ENCODE results near the gene LRCH4. TPM values are rescaled to one million over a fixed set of nuclear protein-coding genes. Genes with fewer than 3 reads are reported as not detected.

Gene LRCH4
- polyA plus RNA-seq, 2 of the 4 experiments (the other 2 are of a cell fraction), result 5.5 to 17.1 TPM

DNA sequence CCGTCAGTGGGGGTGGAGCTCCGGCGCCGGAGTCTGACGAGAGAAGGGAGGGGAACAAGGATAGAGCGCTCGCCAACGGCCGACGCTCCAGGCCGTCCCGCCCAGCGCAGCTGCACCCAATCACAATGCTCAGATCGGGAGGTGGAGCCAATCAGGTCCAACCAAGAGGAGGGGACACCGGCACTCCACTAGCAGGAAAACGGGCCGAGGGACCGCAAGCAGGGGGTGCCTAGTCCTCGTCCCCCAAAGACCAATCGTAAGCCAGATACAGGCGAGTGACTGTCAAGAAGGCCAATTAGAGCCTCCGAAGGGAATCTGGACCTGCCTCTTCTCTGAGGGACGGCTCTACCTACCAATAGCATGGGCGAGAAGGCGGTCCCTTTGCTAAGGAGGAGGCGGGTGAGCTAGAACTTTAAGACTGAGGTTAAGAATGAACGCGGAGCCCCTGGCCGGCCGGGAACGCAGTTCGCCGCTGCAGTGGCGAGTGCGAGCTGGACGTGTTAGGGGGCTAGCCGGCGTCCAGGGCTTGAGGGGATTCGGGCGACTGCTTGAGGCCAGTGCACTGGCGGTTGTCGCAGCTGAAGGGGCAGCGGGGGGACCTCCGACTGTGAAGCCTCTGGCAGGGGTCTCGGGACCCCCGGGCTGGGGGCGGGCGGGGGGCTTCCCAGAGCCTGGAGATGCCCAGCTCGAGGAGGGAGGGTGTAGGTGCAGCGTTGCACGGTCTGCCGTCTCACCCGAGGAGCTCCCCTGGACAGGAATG lies 517 bp upstream of the LRCH4 start, which contains the start of gene FBXO24:
Gene FBXO24 (plus strand): TSS at position 63 of the 760 bp plus-strand sequence. CDS start 298 bp downstream, at position 361.
- Histone ChIP-seq H3K4me1 (peaks cover 15% of the 10 kb centered on the region), H3K4me2 (peak within 1 kb of the TSS; percentile 96), H3K27ac (peak within 1 kb of the TSS; percentile 95 to 99), H3K9me3 (no peaks in the 10 kb centered on the region), H3K4me3 (peak within 1 kb of the TSS; percentile 99)
- POLR2A ChIA-PET, result interaction anchor here (0.5 to 2.4 kb wide), 38 partner anchors 10 to 558 kb away, joined by 3 to 28 read pairs (median 4); partner anchors contain the start of genes AGFG2, GNB2, MEPCE and MOSPD3
- FAIRE-seq (peak; percentile 99), ATAC-seq (peak; percentile 88 to 95), DNase-seq (ENCODE audit: low read depth in 1 of 2, low spot score in 1 of 2) (peak; percentile 100)
- 2% methylated on average over 34 of the region's 53 CpGs for WGBS (ENCODE audit: missing lambda C conversion rate)
- CTCF ChIA-PET, result interaction anchor here (0.9 to 10.1 kb wide), 12 partner anchors 8 to 139 kb away, joined by 3 to 135 read pairs (median 4); partner anchors contain the start of gene POP7
- no peak for TF ChIP-seq HOXA7 (CRISPR knock-in tag; IDR thresholded peaks at IDR 0.05)
- TF ChIP-seq NR3C1 (IDR thresholded peaks at IDR 0.05), result no peak
- TF ChIP-seq ESRRA (IDR thresholded peaks at IDR 0.05; ENCODE audit: borderline replicate concordance, low read length), result no peak
- TF ChIP-seq PBX3 (IDR thresholded peaks at IDR 0.05), result peak; percentile 100
- no peak for TF ChIP-seq CHD4 (IDR thresholded peaks at IDR 0.05; ENCODE audit: borderline replicate concordance)
- TF ChIP-seq, protein P1, sequence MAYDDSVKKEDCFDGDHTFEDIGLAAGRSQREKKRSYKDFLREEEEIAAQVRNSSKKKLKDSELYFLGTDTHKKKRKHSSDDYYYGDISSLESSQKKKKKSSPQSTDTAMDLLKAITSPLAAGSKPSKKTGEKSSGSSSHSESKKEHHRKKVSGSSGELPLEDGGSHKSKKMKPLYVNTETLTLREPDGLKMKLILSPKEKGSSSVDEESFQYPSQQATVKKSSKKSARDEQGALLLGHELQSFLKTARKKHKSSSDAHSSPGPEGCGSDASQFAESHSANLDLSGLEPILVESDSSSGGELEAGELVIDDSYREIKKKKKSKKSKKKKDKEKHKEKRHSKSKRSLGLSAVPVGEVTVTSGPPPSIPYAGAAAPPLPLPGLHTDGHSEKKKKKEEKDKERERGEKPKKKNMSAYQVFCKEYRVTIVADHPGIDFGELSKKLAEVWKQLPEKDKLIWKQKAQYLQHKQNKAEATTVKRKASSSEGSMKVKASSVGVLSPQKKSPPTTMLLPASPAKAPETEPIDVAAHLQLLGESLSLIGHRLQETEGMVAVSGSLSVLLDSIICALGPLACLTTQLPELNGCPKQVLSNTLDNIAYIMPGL (CRISPR knock-in tag; IDR thresholded peaks at IDR 0.05; ENCODE audit: borderline replicate concordance), result no peak
- no peak for TF ChIP-seq SMC3 (IDR thresholded peaks at IDR 0.05)
- no peak for TF ChIP-seq HES2 (IDR thresholded peaks at IDR 0.05)
- no peak for TF ChIP-seq RAD21 (conservative IDR thresholded peaks at IDR 0.05 in 1 of 2, IDR thresholded peaks at IDR 0.05 in 1 of 2)
- TF ChIP-seq HOXB5 (CRISPR knock-in tag; IDR thresholded peaks at IDR 0.05), result no peak
- no peak for TF ChIP-seq ATOH8 (CRISPR knock-in tag; IDR thresholded peaks at IDR 0.05; ENCODE audit: low read depth)
- no peak for TF ChIP-seq CBX8 (IDR thresholded peaks at IDR 0.05)
- no peak for TF ChIP-seq JUNB (IDR thresholded peaks at IDR 0.05)
- TF ChIP-seq FOSB (CRISPR knock-in tag; IDR thresholded peaks at IDR 0.05), result no peak
- TF ChIP-seq ELK1 (IDR thresholded peaks at IDR 0.05; ENCODE audit: low read depth, low read length), result no peak
- TF ChIP-seq GATA3 (IDR thresholded peaks at IDR 0.05; ENCODE audit: borderline replicate concordance), result no peak
- TF ChIP-seq ZFP36 (IDR thresholded peaks at IDR 0.05; ENCODE audit: borderline replicate concordance, partially characterized antibody), result no peak
- TF ChIP-seq MAFK (IDR thresholded peaks at IDR 0.05; ENCODE audit: partially characterized antibody), result no peak
- no peak for TF ChIP-seq TP53 (CRISPR knock-in tag; IDR thresholded peaks at IDR 0.05)
- no peak for TF ChIP-seq RCOR1 (IDR thresholded peaks at IDR 0.05; ENCODE audit: low read depth, low read length)
- TF ChIP-seq, protein P2, sequence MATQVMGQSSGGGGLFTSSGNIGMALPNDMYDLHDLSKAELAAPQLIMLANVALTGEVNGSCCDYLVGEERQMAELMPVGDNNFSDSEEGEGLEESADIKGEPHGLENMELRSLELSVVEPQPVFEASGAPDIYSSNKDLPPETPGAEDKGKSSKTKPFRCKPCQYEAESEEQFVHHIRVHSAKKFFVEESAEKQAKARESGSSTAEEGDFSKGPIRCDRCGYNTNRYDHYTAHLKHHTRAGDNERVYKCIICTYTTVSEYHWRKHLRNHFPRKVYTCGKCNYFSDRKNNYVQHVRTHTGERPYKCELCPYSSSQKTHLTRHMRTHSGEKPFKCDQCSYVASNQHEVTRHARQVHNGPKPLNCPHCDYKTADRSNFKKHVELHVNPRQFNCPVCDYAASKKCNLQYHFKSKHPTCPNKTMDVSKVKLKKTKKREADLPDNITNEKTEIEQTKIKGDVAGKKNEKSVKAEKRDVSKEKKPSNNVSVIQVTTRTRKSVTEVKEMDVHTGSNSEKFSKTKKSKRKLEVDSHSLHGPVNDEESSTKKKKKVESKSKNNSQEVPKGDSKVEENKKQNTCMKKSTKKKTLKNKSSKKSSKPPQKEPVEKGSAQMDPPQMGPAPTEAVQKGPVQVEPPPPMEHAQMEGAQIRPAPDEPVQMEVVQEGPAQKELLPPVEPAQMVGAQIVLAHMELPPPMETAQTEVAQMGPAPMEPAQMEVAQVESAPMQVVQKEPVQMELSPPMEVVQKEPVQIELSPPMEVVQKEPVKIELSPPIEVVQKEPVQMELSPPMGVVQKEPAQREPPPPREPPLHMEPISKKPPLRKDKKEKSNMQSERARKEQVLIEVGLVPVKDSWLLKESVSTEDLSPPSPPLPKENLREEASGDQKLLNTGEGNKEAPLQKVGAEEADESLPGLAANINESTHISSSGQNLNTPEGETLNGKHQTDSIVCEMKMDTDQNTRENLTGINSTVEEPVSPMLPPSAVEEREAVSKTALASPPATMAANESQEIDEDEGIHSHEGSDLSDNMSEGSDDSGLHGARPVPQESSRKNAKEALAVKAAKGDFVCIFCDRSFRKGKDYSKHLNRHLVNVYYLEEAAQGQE (IDR thresholded peaks at IDR 0.05), result no peak
- no peak for TF ChIP-seq MAZ (IDR thresholded peaks at IDR 0.05; ENCODE audit: borderline replicate concordance, low read depth, low read length)
- no peak for TF ChIP-seq EHMT2 (IDR thresholded peaks at IDR 0.05; ENCODE audit: low read depth)
- TF ChIP-seq KDM5A (IDR thresholded peaks at IDR 0.05), result no peak
- peak in 1 of 2 experiments; percentile 53; a peak in 2 of 5 replicates for TF ChIP-seq JUN (IDR thresholded peaks at IDR 0.05)
- TF ChIP-seq POLR2A (IDR thresholded peaks at IDR 0.05; ENCODE audit: low read length), result peak; percentile 79
- TF ChIP-seq HOXB13 (CRISPR knock-in tag; IDR thresholded peaks at IDR 0.05; ENCODE audit: low read depth), result no peak
- TF ChIP-seq CEBPB (IDR thresholded peaks at IDR 0.05), result no peak
- TF ChIP-seq HEYL (CRISPR knock-in tag; IDR thresholded peaks at IDR 0.05), result no peak
- TF ChIP-seq FOSL2 (IDR thresholded peaks at IDR 0.05), result no peak
- no peak for TF ChIP-seq FOSL2 (CRISPR knock-in tag; IDR thresholded peaks at IDR 0.05)
- 0 out of 2 replicates have a peak, but pooled peaks have one; percentile 43 for TF ChIP-seq E2F6 (IDR thresholded peaks at IDR 0.05; ENCODE audit: borderline replicate concordance, low read depth)

Measured in A549 (cell line).